Nephron (organoid): Measurements from ENCODE around the gene TMEFF1.

Source experiments
- H3K27ac Mint-ChIP-seq, 3 experiments: 2 replicates each; pipeline ENCODE4 v1.8.0; 2020; ENCODE audit warnings: mixed read lengths in 3 of 3, mild to moderate bottlenecking in 2 of 3, moderate library complexity in 1 of 3
- H3K27me3 Mint-ChIP-seq: 2 replicates; pipeline ENCODE4 v1.8.0; 2021; ENCODE audit warnings: low read depth, mild to moderate bottlenecking, moderate library complexity, mixed read lengths
- H3K36me3 Mint-ChIP-seq: 2 replicates; pipeline ENCODE4 v1.8.0; 2020; ENCODE audit warnings: low read depth, mixed read lengths
- H3K4me1 Mint-ChIP-seq: 2 replicates; pipeline ENCODE4 v1.8.0; 2020; ENCODE audit warnings: mixed read lengths
- H3K4me3 Mint-ChIP-seq, 3 experiments: 2 replicates each; pipeline ENCODE4 v1.8.0; 2020; ENCODE audit warnings: mild to moderate bottlenecking in 3 of 3, mixed read lengths in 3 of 3, moderate library complexity in 2 of 3
- H3K9me3 Mint-ChIP-seq: 2 replicates; pipeline ENCODE4 v1.8.0; 2020; ENCODE audit warnings: mixed read lengths
- TF ChIP-seq, protein P1 (sequence below), 3 experiments: fragments of 200-600 bp; sonication (generic); IDR thresholded peaks; one replicate each; pipeline ENCODE4 v1.5.0; 2021; ENCODE audit warnings: antibody characterized with exemption in 3 of 3; ENCODE audit not compliant: unreplicated experiment in 3 of 3

The TMEFF1 gene, protein sequence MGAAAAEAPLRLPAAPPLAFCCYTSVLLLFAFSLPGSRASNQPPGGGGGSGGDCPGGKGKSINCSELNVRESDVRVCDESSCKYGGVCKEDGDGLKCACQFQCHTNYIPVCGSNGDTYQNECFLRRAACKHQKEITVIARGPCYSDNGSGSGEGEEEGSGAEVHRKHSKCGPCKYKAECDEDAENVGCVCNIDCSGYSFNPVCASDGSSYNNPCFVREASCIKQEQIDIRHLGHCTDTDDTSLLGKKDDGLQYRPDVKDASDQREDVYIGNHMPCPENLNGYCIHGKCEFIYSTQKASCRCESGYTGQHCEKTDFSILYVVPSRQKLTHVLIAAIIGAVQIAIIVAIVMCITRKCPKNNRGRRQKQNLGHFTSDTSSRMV

DNA sequence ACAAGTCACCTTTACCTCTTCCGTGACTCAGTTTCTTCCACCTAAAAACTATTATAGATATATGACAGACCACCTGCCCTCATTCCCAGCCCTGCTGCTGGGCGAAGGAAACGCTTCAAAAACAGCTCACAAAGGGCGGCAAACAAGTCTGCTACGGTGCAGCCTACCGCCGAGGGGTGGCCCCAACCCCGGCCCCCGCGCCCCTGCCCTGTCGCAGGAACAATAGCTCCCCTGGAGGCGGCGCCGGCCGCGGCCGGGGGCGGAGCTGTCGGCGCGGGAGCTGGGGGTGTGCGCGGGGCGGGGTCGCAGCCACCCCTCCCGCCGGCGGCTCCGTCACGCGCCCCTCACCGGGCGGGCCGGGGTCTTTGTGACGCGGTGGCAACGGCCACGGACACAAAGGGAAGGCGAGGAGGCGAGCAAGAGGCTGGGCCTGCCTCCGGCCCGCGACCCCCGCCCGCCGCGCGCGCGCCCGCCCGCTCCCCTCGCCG lies at the start of gene TMEFF1:
Gene TMEFF1 (plus strand): TSS at position 362 of the 488 bp plus-strand sequence. CDS start 396 bp downstream, outside the sequence.
- Mint-ChIP-seq H3K4me3 (peak within 1 kb of the TSS; percentile 90 to 92 (median 91)), H3K36me3 (peaks cover 1% of the 10 kb centered on the region), H3K4me1 (peaks cover 26% of the 10 kb centered on the region), H3K27ac (peak within 1 kb of the TSS; percentile 35 to 85 (median 40)), H3K27me3 (no peaks in the 10 kb centered on the region), H3K9me3 (no peaks in the 10 kb centered on the region)
- TF ChIP-seq, protein P1, sequence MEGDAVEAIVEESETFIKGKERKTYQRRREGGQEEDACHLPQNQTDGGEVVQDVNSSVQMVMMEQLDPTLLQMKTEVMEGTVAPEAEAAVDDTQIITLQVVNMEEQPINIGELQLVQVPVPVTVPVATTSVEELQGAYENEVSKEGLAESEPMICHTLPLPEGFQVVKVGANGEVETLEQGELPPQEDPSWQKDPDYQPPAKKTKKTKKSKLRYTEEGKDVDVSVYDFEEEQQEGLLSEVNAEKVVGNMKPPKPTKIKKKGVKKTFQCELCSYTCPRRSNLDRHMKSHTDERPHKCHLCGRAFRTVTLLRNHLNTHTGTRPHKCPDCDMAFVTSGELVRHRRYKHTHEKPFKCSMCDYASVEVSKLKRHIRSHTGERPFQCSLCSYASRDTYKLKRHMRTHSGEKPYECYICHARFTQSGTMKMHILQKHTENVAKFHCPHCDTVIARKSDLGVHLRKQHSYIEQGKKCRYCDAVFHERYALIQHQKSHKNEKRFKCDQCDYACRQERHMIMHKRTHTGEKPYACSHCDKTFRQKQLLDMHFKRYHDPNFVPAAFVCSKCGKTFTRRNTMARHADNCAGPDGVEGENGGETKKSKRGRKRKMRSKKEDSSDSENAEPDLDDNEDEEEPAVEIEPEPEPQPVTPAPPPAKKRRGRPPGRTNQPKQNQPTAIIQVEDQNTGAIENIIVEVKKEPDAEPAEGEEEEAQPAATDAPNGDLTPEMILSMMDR (IDR thresholded peaks at IDR 0.05; ENCODE audit: unreplicated experiment in 3 of 3) = peak; percentile 20 to 45 (median 31)

DNA sequence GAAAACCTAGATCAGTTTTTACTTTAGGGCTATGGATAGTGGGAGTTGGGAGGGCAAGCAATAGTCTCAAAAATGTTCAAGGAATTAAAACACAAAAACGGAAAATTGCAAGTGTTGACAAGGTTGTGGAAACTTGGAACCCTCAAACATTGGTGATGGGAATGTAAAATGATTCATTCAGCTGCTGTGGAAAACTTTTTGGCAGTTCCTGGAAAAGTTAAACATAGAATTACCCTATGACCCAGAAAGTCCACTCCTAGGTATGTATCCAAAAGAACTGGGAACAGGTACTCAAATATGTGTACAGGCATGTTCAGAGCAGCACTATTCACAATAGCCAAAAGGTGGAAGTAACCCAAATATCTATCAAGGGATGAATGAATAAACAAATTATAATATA lies 47.2 kb upstream of the TMEFF1 start:
- H3K27me3 Mint-ChIP-seq = no peaks in the 10 kb centered on the region
- TF ChIP-seq, protein P1 (IDR thresholded peaks at IDR 0.05; ENCODE audit: unreplicated experiment in 3 of 3) = no peak
- no peaks in the 10 kb centered on the region for H3K9me3 Mint-ChIP-seq
- peak overlapping the region; percentile 98 to 99 (median 99) for H3K27ac Mint-ChIP-seq
- peak overlapping the region; percentile 92 to 96 (median 96) for H3K4me3 Mint-ChIP-seq
- peaks cover 17% of the 10 kb centered on the region for H3K36me3 Mint-ChIP-seq
- peaks cover 38% of the 10 kb centered on the region for H3K4me1 Mint-ChIP-seq

DNA sequence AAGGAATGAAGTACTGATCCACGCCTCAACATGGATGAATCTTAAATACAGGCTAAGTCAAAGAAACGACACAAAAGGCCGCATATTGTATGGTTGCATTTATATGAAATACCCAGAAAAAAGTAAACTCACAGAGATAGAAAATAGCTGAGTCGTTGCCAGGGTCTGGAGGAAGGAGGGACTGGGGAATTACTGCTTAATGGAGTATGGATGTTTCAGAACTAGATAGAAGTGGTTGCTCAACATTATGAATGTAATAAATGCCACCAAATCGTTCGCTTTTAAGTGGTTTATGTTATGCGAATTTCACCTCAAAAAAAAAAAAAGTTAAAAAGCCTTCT lies 46.8 kb upstream of the TMEFF1 start:
- H3K27me3 Mint-ChIP-seq = no peaks in the 10 kb centered on the region
- no peaks in the 10 kb centered on the region for H3K9me3 Mint-ChIP-seq
- H3K27ac Mint-ChIP-seq = peak overlapping the region; percentile 98 to 99 (median 99)
- H3K4me1 Mint-ChIP-seq = peaks cover 38% of the 10 kb centered on the region
- peaks cover 17% of the 10 kb centered on the region for H3K36me3 Mint-ChIP-seq
- H3K4me3 Mint-ChIP-seq = peak overlapping the region; percentile 92 to 96 (median 96)
- TF ChIP-seq, protein P1 (IDR thresholded peaks at IDR 0.05; ENCODE audit: unreplicated experiment in 3 of 3) = no peak

DNA sequence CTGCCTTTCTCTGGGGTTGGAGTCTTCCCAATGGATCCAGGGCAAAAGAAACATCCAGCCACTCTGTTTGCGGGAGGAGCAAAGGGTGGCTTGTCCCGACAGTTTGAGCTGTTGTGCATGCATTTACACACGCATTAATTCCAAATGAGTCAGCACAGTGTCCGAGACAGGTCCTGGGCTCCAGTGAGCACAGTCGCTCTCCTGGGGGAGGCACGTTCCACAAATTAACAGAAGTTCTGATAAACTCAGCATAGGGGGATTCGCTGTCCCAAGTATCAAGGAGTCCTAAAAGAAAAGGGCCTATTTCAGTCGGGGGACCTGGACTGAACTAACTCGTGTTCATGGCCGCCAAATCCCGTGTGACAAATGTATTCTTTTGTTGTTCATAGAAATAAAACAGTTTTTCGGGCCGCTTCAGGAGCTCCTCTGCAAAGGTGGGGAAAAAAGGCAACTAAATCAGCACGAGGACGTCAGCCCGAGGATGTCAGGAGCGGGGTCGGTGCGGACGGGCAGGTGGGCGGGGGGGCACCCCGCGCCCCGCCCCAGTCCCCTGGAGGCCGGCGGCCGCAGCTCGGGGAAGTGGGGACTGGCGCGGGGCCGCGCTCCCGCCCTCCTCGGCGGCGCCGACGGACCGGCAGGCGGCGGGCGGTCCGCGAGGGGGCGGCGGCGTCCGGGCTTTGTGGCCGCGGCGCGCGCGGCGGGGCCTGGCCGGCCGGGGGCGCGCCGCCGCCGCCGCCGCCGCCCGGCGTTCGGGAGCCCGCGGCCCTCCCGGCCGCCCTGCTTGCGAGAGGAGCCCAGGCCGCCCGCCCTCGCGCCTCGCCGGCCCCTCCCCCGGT lies 46.2 kb upstream of the TMEFF1 start, which contains the start of gene MSANTD3:
Gene MSANTD3 (plus strand): TSS at position 614 of the 836 bp plus-strand sequence. CDS start 14,796 bp downstream, outside the sequence.
- no peaks in the 10 kb centered on the region for H3K27me3 Mint-ChIP-seq
- H3K4me3 Mint-ChIP-seq = peak within 1 kb of the TSS; percentile 92 to 96 (median 96)
- peaks cover 17% of the 10 kb centered on the region for H3K36me3 Mint-ChIP-seq

More for the DNA sequence above, 46.2 kb upstream of the TMEFF1 start, which contains the start of gene MSANTD3:
- peak within 1 kb of the TSS; percentile 98 to 99 (median 99) for H3K27ac Mint-ChIP-seq
- TF ChIP-seq, protein P1 (IDR thresholded peaks at IDR 0.05; ENCODE audit: unreplicated experiment in 3 of 3) = peak in 1 of 3 experiments; percentile 8
- no peaks in the 10 kb centered on the region for H3K9me3 Mint-ChIP-seq
- peaks cover 41% of the 10 kb centered on the region for H3K4me1 Mint-ChIP-seq
